HG03066 (cell line): ENCODE data around the gene GRM1.

Experiments
- ATAC-seq: cut with Tn5 transposase; IDR thresholded peaks from one replicate; pipeline ENCODE4 v1.9.1; 2021; ENCODE audit warnings: low read depth; ENCODE audit not compliant: unreplicated experiment

The GRM1 gene

GRCh38 chr6:146310628-146311027 lies 281.8 kb downstream of the GRM1 start:
- no peak for ATAC-seq

GRCh38 chr6:146311079-146311478 lies 282.2 kb downstream of the GRM1 start:
- no peak for ATAC-seq

- no peak for ATAC-seq
Measured at GRCh38 chr6:146312608-146313007, 283.7 kb downstream of the GRM1 start.

GRCh38 chr6:146315381-146316174 lies 286.7 kb downstream of the GRM1 start:
- ATAC-seq, result no peak

GRCh38 chr6:146316175-146316495 lies 287.3 kb downstream of the GRM1 start:
- ATAC-seq, result no peak

GRCh38 chr6:146331013-146331412 lies 302.2 kb downstream of the GRM1 start:
- ATAC-seq, result no peak

GRCh38 chr6:146335336-146335735 lies 306.5 kb downstream of the GRM1 start:
- ATAC-seq, result no peak

- ATAC-seq, result no peak
Measured at GRCh38 chr6:146336191-146336590, 307.3 kb downstream of the GRM1 start.

- no peak for ATAC-seq
Measured at GRCh38 chr6:146337376-146337775, 308.5 kb downstream of the GRM1 start.

GRCh38 chr6:146339716-146340115 lies 310.9 kb downstream of the GRM1 start:
- no peak for ATAC-seq

- no peak for ATAC-seq
Measured at GRCh38 chr6:146341493-146342230, 312.8 kb downstream of the GRM1 start.

- no peak for ATAC-seq
Measured at GRCh38 chr6:146345598-146345997, 316.7 kb downstream of the GRM1 start.

GRCh38 chr6:146347090-146347489 lies 318.2 kb downstream of the GRM1 start:
- ATAC-seq, result no peak

GRCh38 chr6:146347690-146348089 lies 318.8 kb downstream of the GRM1 start:
- no peak for ATAC-seq

- no peak for ATAC-seq
Measured at GRCh38 chr6:146351018-146351417, 322.2 kb downstream of the GRM1 start.

- no peak for ATAC-seq
Measured at GRCh38 chr6:146352163-146352562, 323.3 kb downstream of the GRM1 start.

- ATAC-seq, result no peak
Measured at GRCh38 chr6:146354451-146354850, 325.6 kb downstream of the GRM1 start.

GRCh38 chr6:146355521-146356100 lies 326.7 kb downstream of the GRM1 start:
- ATAC-seq, result no peak

- ATAC-seq, result peak; percentile 46
Measured at GRCh38 chr6:146357578-146358430, 328.9 kb downstream of the GRM1 start.

- peak; percentile 13 for ATAC-seq
Measured at GRCh38 chr6:146358431-146359046, 329.7 kb downstream of the GRM1 start.
